Right lung (tissue), 10 donors: Measurements from ENCODE around the gene KRT6B. TPM values are rescaled to one million over a fixed set of nuclear protein-coding genes. Genes with fewer than 3 reads are reported as not detected.
"Not testable (repeated sequence)": the region's sequence is repeated elsewhere in the genome, so short reads cannot be mapped to it uniquely, and the experiment has no call there.

ENCODE experiments used
- DNase-seq, 2 donors: peaks; one replicate each; pipeline ENCODE4 v3.0.0-alpha.2; 2013
- long read RNA-seq, 8 donors: transcript quantifications; one replicate each; lab custom pipeline, GENCODE V29; 2026
- polyA plus RNA-seq, 5 donors: library from polyadenylated mRNA; unstranded; fragments of 120-200 nt; gene quantifications; one replicate each; pipeline versions ENCODE4 v1.2.1 to v1.2.3, GENCODE V29; 2013; ENCODE audit warnings: inconsistent platforms in 1 of 5, low replicate concordance in 1 of 5; ENCODE audit not compliant: insufficient read length in 5 of 5, insufficient read depth in 1 of 5

Gene KRT6B
- not detected for polyA plus RNA-seq
- long read RNA-seq, donor 1: 0 reads
- long read RNA-seq, donor 2: 0 reads
- long read RNA-seq, donor 3: 0 reads
- long read RNA-seq, donor 4: 0 reads
- long read RNA-seq, donor 5: 0 reads
- long read RNA-seq, donor 6: 0 reads
- long read RNA-seq, donor 7: 0 reads
- long read RNA-seq, donor 8: 0 reads

GRCh38 chr12:52452101-52452500 lies at the start of gene KRT6B:
TSS of gene KRT6B (minus strand) at chr12:52452146. CDS start at chr12:52452078, 68 bp downstream.
- DNase-seq: no peak

GRCh38 chr12:52501490-52501889 lies 49.5 kb upstream of the KRT6B start:
- DNase-seq: no peak

- not testable (repeated sequence) for DNase-seq
Observed at GRCh38 chr12:52500574-52500973, 48.6 kb upstream of the KRT6B start.

GRCh38 chr12:52499806-52500560 lies 48.0 kb upstream of the KRT6B start:
- no peak for DNase-seq

GRCh38 chr12:52498946-52499345 lies 47.0 kb upstream of the KRT6B start:
- DNase-seq: no peak

- DNase-seq: no peak
Observed at GRCh38 chr12:52497975-52498374, 46.0 kb upstream of the KRT6B start.

- no peak for DNase-seq
Observed at GRCh38 chr12:52496590-52497071, 44.7 kb upstream of the KRT6B start.

- DNase-seq: no peak
Observed at GRCh38 chr12:52496054-52496453, 44.1 kb upstream of the KRT6B start.

GRCh38 chr12:52495389-52495788 lies 43.4 kb upstream of the KRT6B start:
- no peak for DNase-seq

- DNase-seq: no peak
Observed at GRCh38 chr12:52494518-52494917, 42.6 kb upstream of the KRT6B start.

GRCh38 chr12:52494100-52494499 lies 42.2 kb upstream of the KRT6B start:
- DNase-seq: no peak

- DNase-seq: no peak
Observed at GRCh38 chr12:52493172-52493571, 41.2 kb upstream of the KRT6B start, which contains the start of gene KRT6A. TSS of gene KRT6A (minus strand) at chr12:52493257. CDS start at chr12:52493188, 69 bp downstream.

- DNase-seq: not testable (repeated sequence)
Observed at GRCh38 chr12:52492405-52492804, 40.5 kb upstream of the KRT6B start.

GRCh38 chr12:52491495-52491894 lies 39.5 kb upstream of the KRT6B start:
- DNase-seq: not testable (repeated sequence)

GRCh38 chr12:52488736-52489135 lies 36.8 kb upstream of the KRT6B start:
- no peak for DNase-seq

GRCh38 chr12:52487744-52488443 lies 35.9 kb upstream of the KRT6B start:
- DNase-seq: not testable (repeated sequence)

GRCh38 chr12:52487211-52487610 lies 35.3 kb upstream of the KRT6B start:
- no peak for DNase-seq

GRCh38 chr12:52486166-52487105 lies 34.5 kb upstream of the KRT6B start:
- no peak for DNase-seq

GRCh38 chr12:52480073-52480472 lies 28.1 kb upstream of the KRT6B start:
- DNase-seq: no peak

GRCh38 chr12:52477651-52478050 lies 25.7 kb upstream of the KRT6B start:
- DNase-seq: no peak

- no peak for DNase-seq
Observed at GRCh38 chr12:52474212-52474611, 22.3 kb upstream of the KRT6B start.
